B cell (primary cell): ENCODE measurements around the gene RND1. TPM values are rescaled to one million over a fixed set of nuclear protein-coding genes. Genes with fewer than 3 reads are reported as not detected.

Experiments
- ATAC-seq: fragments of 200-7000 bp; cut with Tn5 transposase; one replicate; pipeline ENCODE4 v1.10.0; 2021; ENCODE audit warnings: low read depth, mild to moderate bottlenecking, moderate number of reproducible peaks, moderate library complexity
- CTCF ChIA-PET: fragments of 350-600 bp; sonication (Branson Sonifier 250); formaldehyde crosslinking; loops from one replicate; lab custom pipeline; 2021; ENCODE audit warnings: antibody characterized with exemption, inconsistent platforms; lab: Charles Lee
- POLR2A ChIA-PET: fragments of 350-600 bp; sonication (Branson Sonifier 250); formaldehyde crosslinking; loops from one replicate; lab custom pipeline; 2021; ENCODE audit warnings: antibody characterized with exemption; lab: Charles Lee
- DNase-seq: peaks from one replicate; pipeline ENCODE4 v3.0.0; 2013
- H2AFZ ChIP-seq: 2 replicates; pipeline ENCODE4 v1.6.1; 2012; ENCODE audit warnings: mild to moderate bottlenecking, low read depth, low read length; ENCODE audit not compliant: insufficient read depth, poor library complexity, severe bottlenecking
- H3K27ac ChIP-seq, 2 donors: 1 replicate in 1 of 2; 2 replicates in 1 of 2; pipeline ENCODE4 v1.5.1; 2012 to 2013; ENCODE audit warnings: low read length in 2 of 2, mild to moderate bottlenecking in 2 of 2, moderate library complexity in 1 of 2
- H3K27me3 ChIP-seq, 4 experiments: fragments of 200-600 bp in 1 of 4; sonication (generic) in 1 of 4; replicated peaks in 1 of 4; 1 replicate in 2 of 4; 2 replicates in 2 of 4; pipeline versions ENCODE4 v1.6.1 to v1.7.0; 2013 to 2016; ENCODE audit warnings: low read length in 3 of 4, mild to moderate bottlenecking in 2 of 4, mixed read lengths in 1 of 4, moderate library complexity in 1 of 4; ENCODE audit not compliant: insufficient read depth in 4 of 4, control insufficient read depth in 3 of 4; ENCODE audit errors: control extremely low read depth in 1 of 4
- H3K36me3 ChIP-seq, 2 experiments: replicated peaks in 1 of 2; 1 replicate in 1 of 2; 2 replicates in 1 of 2; pipeline versions ENCODE4 v1.6.1 to v1.7.1; 2013; ENCODE audit warnings: low read length in 1 of 2; ENCODE audit not compliant: insufficient read depth in 2 of 2, control insufficient read depth in 1 of 2; ENCODE audit errors: control extremely low read depth in 1 of 2, extremely low read depth in 1 of 2
- H3K4me1 ChIP-seq, 2 donors: fragments of 200-600 bp in 1 of 2; sonication (generic) in 1 of 2; 1 replicate in 1 of 2; 2 replicates in 1 of 2; pipeline versions ENCODE4 v1.5.1 to v1.6.1; 2013 to 2017; ENCODE audit warnings: low read length in 2 of 2; ENCODE audit not compliant: control insufficient read depth in 2 of 2, insufficient read depth in 2 of 2
- H3K4me2 ChIP-seq: replicated peaks from 2 replicates; pipeline ENCODE3; 2012; ENCODE audit warnings: mild to moderate bottlenecking, low read depth, low read length; ENCODE audit not compliant: poor library complexity, severe bottlenecking
- H3K4me3 ChIP-seq, 5 experiments: fragments of 200-600 bp in 1 of 5; sonication (generic) in 1 of 5; 1 replicate in 3 of 5; 2 replicates in 2 of 5; pipeline versions ENCODE4 v1.5.1 to v1.7.0; 2011 to 2016; ENCODE audit warnings: low read length in 4 of 5, mild to moderate bottlenecking in 4 of 5, low read depth in 2 of 5, control low read depth in 1 of 5, moderate library complexity in 1 of 5; ENCODE audit not compliant: insufficient read depth in 1 of 5; ENCODE audit errors: control extremely low read depth in 1 of 5, extremely low read depth in 1 of 5
- H3K79me2 ChIP-seq: fragments of 200-600 bp; sonication (generic); one replicate; pipeline ENCODE4 v1.6.0; 2016; ENCODE audit warnings: low read length; ENCODE audit not compliant: control insufficient read depth, insufficient read depth
- H3K9ac ChIP-seq: fragments of 200-600 bp; sonication (generic); 2 replicates; pipeline ENCODE4 v1.6.1; 2017; ENCODE audit warnings: mild to moderate bottlenecking, low read length, moderate library complexity
- H3K9me3 ChIP-seq, 3 donors: one replicate each; pipeline versions ENCODE4 v1.6.1 to v1.7.1; 2013; ENCODE audit warnings: low read length in 2 of 3; ENCODE audit not compliant: control insufficient read depth in 2 of 3, insufficient read depth in 1 of 3; ENCODE audit errors: control extremely low read depth in 1 of 3
- H4K20me1 ChIP-seq: 2 replicates; pipeline ENCODE4 v1.6.0; 2012; ENCODE audit warnings: mild to moderate bottlenecking, low read length; ENCODE audit not compliant: insufficient read depth, control insufficient read depth, poor library complexity, severe bottlenecking
- H3K27ac Mint-ChIP-seq: one replicate; pipeline ENCODE4 v1.8.0; 2021; ENCODE audit warnings: mixed read lengths
- H3K27me3 Mint-ChIP-seq: one replicate; pipeline ENCODE4 v1.8.0; 2021; ENCODE audit warnings: mixed read lengths
- H3K4me1 Mint-ChIP-seq: one replicate; pipeline ENCODE4 v1.8.0; 2021; ENCODE audit warnings: mixed read lengths
- H3K4me3 Mint-ChIP-seq: one replicate; pipeline ENCODE4 v1.8.0; 2021; ENCODE audit warnings: mixed read lengths
- H3K9me3 Mint-ChIP-seq: one replicate; pipeline ENCODE4 v1.8.0; 2022; ENCODE audit warnings: mixed read lengths; ENCODE audit not compliant: insufficient read depth
- EZH2 ChIP-seq: IDR thresholded peaks from 2 replicates; pipeline ENCODE4 v1.6.1; 2012; ENCODE audit warnings: borderline replicate concordance, low read depth, mild to moderate bottlenecking, moderate library complexity, low read length; ENCODE audit not compliant: insufficient read depth, poor library complexity, severe bottlenecking
- WGBS: methylation state at CpG from one replicate; pipeline ENCODE4 v1.1.5; 2013; ENCODE audit warnings: missing lambda C conversion rate; ENCODE audit not compliant: insufficient coverage; 5-methylcytosine and 5-hydroxymethylcytosine counted together
- intact Hi-C: fragments of 100-400 bp; cut with micrococcal nuclease; formaldehyde crosslinking; loops from one replicate; pipeline ENCODE4 v1.10.0; 2022
- polyA plus RNA-seq: library from polyadenylated mRNA; depleted of rRNA; stranded (reverse); fragments of >200 nt; gene quantifications from 2 replicates; pipeline ENCODE4 v1.2.3, GENCODE V29; 2012
- total RNA-seq, 2 donors: library from RNA; stranded (reverse); fragments of 120-200 nt in 1 of 2; gene quantifications; 1 replicate in 1 of 2; 2 replicates in 1 of 2; pipeline versions ENCODE4 v1.2.3 to v1.2.4, GENCODE V29; 2013 to 2022
- TF ChIP-seq, protein P1 (sequence below): fragments of 200-600 bp; IDR thresholded peaks from one replicate; pipeline ENCODE4 v1.8.0; 2022; ENCODE audit warnings: antibody characterized with exemption, mild to moderate bottlenecking

RND1 gene
- total and polyA plus RNA-seq, 2 donors (not counting 1 experiment from before 2014, with no cell fraction given): 7.3 to 19.5 TPM

DNA sequence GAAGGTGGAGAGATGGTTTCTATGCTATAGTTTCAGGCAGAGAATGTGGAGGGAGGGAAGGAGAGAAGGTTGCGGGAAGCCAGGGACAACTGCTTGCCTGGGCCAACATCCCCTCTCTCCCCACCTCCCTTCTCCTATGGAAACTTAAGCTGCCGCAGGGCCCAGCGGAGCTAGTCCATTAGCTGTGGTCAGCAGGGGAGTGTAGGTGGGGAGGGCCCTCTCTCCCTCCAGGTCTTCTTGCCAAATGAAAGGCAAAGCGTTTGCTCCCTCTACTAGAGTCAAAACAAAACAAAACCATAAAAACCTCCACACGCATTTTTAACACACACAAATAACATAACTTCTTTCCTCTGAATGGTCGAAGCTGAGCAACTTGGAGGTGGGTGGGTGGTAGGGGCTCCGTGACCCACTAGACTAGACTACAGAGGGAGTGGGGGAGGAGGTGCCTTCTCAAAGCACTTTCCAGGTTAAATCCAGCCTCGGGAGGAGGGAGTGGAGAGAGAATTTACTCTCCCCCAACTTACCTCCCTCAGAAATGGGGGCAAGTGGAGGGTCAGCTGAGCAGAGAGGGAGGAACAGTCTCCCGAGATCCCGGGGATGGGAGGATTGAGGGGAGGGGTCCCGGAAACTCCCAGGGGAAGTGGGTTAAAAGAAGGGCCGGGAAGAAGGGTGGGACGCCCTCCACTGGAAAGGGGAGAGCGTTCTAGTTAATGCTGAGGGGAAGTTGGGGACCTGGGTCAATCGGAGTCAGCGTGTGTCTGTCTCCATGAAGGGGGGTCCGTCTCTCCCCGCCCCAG is 52.0 kb downstream of the RND1 start:
- peak overlapping the region; percentile 96 for H3K4me3 Mint-ChIP-seq
- Histone ChIP-seq H3K79me2 (no peaks in the 10 kb centered on the region), H2AFZ (peak overlapping the region; percentile 96), H3K4me3 (peak overlapping the region in 4 of 5 experiments; percentile 58 to 84 (median 70)), H3K4me1 (peaks cover 30 to 33% of the 10 kb centered on the region in 2 donors), H3K9me3 (no peaks in the 10 kb centered on the region), H4K20me1 (peaks cover 13% of the 10 kb centered on the region), H3K27ac (no peak overlapping the region), H3K27me3 (peaks cover 0 to 28% (median 16%) of the 10 kb centered on the region in 4 experiments), H3K36me3 (no peaks in the 10 kb centered on the region), H3K9ac (peak overlapping the region; percentile 91), H3K4me2 (peak overlapping the region; percentile 100)
- no peak for ATAC-seq
- peaks cover 25% of the 10 kb centered on the region for H3K4me1 Mint-ChIP-seq
- no peak for TF ChIP-seq EZH2
- TF ChIP-seq, protein P1, sequence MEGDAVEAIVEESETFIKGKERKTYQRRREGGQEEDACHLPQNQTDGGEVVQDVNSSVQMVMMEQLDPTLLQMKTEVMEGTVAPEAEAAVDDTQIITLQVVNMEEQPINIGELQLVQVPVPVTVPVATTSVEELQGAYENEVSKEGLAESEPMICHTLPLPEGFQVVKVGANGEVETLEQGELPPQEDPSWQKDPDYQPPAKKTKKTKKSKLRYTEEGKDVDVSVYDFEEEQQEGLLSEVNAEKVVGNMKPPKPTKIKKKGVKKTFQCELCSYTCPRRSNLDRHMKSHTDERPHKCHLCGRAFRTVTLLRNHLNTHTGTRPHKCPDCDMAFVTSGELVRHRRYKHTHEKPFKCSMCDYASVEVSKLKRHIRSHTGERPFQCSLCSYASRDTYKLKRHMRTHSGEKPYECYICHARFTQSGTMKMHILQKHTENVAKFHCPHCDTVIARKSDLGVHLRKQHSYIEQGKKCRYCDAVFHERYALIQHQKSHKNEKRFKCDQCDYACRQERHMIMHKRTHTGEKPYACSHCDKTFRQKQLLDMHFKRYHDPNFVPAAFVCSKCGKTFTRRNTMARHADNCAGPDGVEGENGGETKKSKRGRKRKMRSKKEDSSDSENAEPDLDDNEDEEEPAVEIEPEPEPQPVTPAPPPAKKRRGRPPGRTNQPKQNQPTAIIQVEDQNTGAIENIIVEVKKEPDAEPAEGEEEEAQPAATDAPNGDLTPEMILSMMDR: no peak
- H3K9me3 Mint-ChIP-seq: no peaks in the 10 kb centered on the region
- peaks cover 12% of the 10 kb centered on the region for H3K27me3 Mint-ChIP-seq
- CTCF ChIA-PET: interaction anchor here (0.6 to 6.8 kb wide), 7 partner anchors 9 to 642 kb away, joined by 3 to 57 read pairs (median 4); partner anchors contain the start of gene DDX23
- WGBS: 5% methylated on average over 7 of the region's 18 CpGs
- peak overlapping the region; percentile 26 for H3K27ac Mint-ChIP-seq
- DNase-seq: no peak
- intact Hi-C loops: loop anchor here (1.0 kb wide), 2 partner anchors 39 to 77 kb away; partner anchors contain the start of gene DDX23
- POLR2A ChIA-PET: no interaction called here

DNA sequence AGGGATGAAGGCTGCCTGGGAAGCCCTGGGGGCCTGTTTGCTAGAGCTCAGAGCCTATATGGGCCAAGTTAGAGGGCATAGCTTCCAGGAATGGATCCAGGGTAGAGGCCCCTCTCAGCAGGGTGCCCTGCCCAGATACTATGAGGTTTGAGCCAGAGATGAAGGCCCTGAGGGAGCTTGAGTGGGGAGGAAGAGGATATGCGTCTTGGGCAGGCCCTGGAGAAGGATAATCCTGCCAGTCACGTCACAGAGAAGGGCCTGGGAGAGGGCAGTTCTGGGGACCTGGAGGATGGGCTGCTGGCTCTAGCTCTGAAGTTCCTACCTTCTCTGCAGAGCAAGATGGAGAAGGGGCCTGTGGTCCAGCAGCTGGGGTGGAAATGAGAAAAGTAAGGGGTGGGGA is 53.3 kb downstream of the RND1 start:
- peaks cover 0 to 20% (median 14%) of the 10 kb centered on the region in 4 experiments for H3K27me3 ChIP-seq
- peaks cover 12% of the 10 kb centered on the region for H3K27me3 Mint-ChIP-seq
- no peak overlapping the region for H3K4me3 ChIP-seq
- peaks cover 8% of the 10 kb centered on the region for H4K20me1 ChIP-seq
- DNase-seq (no peak), ATAC-seq (no peak)
- H3K27ac Mint-ChIP-seq: peak overlapping the region; percentile 38
- H3K9me3 ChIP-seq: no peaks in the 10 kb centered on the region
- no peak overlapping the region for H2AFZ ChIP-seq
- WGBS: 83% methylated on average over 2 of the region's 2 CpGs
- CTCF ChIA-PET: interaction anchor here (1.3 to 6.8 kb wide), 2 partner anchors 15 to 41 kb away, joined by 3 to 57 read pairs; no protein-coding TSS in a partner anchor
- H3K9me3 Mint-ChIP-seq: no peaks in the 10 kb centered on the region
- TF ChIP-seq, protein P1: no peak
- no peak for TF ChIP-seq EZH2
- H3K9ac ChIP-seq: no peak overlapping the region
- no peaks in the 10 kb centered on the region for H3K79me2 ChIP-seq
- H3K27ac ChIP-seq: no peak overlapping the region
- H3K4me1 Mint-ChIP-seq: peaks cover 17% of the 10 kb centered on the region
- POLR2A ChIA-PET: no interaction called here
- no peaks in the 10 kb centered on the region for H3K36me3 ChIP-seq
- H3K4me3 Mint-ChIP-seq: peak overlapping the region; percentile 45
- H3K4me2 ChIP-seq: no peak overlapping the region
- peaks cover 23 to 25% of the 10 kb centered on the region in 2 donors for H3K4me1 ChIP-seq
- intact Hi-C loops: no loop called here
